ENCODE results near the gene VPS51. TPM values are rescaled to one million over a fixed set of nuclear protein-coding genes. Genes with fewer than 3 reads are reported as not detected.

VPS51 gene
- total RNA-seq, 1 donor from 2014 or later = 41.4 TPM

DNA sequence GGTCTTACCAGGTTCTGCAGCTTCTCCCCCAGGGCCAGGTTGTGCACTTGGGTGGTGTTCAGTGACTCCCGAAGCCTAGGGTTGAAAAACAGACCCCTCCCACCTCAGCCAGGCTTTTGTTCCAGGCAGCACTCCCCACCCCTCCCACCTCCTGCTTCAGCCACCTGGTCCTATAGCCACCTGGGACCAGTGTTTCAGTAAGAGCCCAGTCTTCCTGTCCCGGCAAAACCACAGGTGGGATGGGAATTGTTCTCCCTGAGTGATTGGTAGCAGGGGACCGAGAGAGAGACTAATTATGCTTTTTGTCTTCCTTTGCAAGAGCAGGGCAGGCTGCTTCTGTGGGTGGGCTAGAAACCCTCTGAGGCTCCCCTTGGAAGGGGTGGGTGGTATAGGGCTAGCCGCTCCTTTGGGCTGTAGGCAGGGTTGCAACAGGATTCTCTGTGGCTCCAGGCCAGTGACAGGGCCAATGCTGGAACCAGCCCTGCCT is 29.2 kb upstream of the VPS51 start:
- Histone ChIP-seq H2AFZ (ENCODE audit: low read depth, low read length) (no peak overlapping the region), H3K9me3 (ENCODE audit: insufficient read depth, low read depth, low read length) (no peaks in the 10 kb centered on the region), H3K36me3 (ENCODE audit: insufficient read depth, low read length) (no peaks in the 10 kb centered on the region), H3K9ac (ENCODE audit: low read length) (no peak overlapping the region), H3K79me2 (ENCODE audit: insufficient read depth, low read length) (no peaks in the 10 kb centered on the region), H3K27me3 (ENCODE audit: insufficient read depth, low read length) (no peaks in the 10 kb centered on the region), H3K4me1 (ENCODE audit: insufficient read depth, low read length) (no peaks in the 10 kb centered on the region), H4K20me1 (ENCODE audit: insufficient read depth, low read length) (no peaks in the 10 kb centered on the region), H3K4me3 (ENCODE audit: insufficient read depth, low read depth, low read length) (no peak overlapping the region), H3K4me2 (ENCODE audit: low read length) (no peak overlapping the region), H3K27ac (ENCODE audit: low read depth, low read length) (no peak overlapping the region)
- DNase-seq (ENCODE audit: low read depth) (no peak), FAIRE-seq (no peak)
- Mint-ChIP-seq H3K36me3 (ENCODE audit: low read depth, unreplicated experiment) (no peaks in the 10 kb centered on the region), H3K27ac (ENCODE audit: unreplicated experiment) (no peak overlapping the region), H3K4me1 (ENCODE audit: low read depth, unreplicated experiment) (no peaks in the 10 kb centered on the region), H3K4me3 (ENCODE audit: unreplicated experiment) (no peak overlapping the region), H3K27me3 (ENCODE audit: low read depth, unreplicated experiment) (peaks cover 14% of the 10 kb centered on the region), H3K9me3 (ENCODE audit: unreplicated experiment) (no peaks in the 10 kb centered on the region)
- TF ChIP-seq CTCF (IDR thresholded peaks at IDR 0.05; ENCODE audit: insufficient read depth, low read depth, low read length) = no peak
- no peak for TF ChIP-seq EZH2 (IDR thresholded peaks at IDR 0.05; ENCODE audit: insufficient read depth, low read length)

DNA sequence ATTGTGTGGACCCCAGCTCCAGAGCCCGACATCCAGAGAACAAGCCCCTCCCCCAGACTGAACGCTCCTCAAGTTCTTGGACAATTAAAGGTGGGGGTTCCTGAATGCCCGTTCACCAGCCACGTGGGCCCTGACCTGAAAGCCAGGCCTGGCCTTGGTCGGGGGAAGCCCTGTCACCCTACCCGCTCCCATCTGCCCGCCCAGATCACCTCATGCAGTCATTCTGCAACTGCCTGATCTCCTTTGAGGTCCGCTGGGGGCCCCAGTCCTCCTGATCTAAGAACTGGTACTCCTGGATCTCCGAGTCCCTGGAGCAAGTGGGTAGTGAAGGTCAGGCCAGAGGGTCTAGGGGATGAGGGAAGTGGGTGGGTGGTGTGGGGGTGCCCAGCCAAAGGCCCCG is 28.6 kb upstream of the VPS51 start:
- no peak for TF ChIP-seq EZH2 (IDR thresholded peaks at IDR 0.05; ENCODE audit: insufficient read depth, low read length)
- TF ChIP-seq CTCF (IDR thresholded peaks at IDR 0.05; ENCODE audit: insufficient read depth, low read depth, low read length) = no peak
- Histone ChIP-seq H3K4me2 (ENCODE audit: low read length) (no peak overlapping the region), H3K36me3 (ENCODE audit: insufficient read depth, low read length) (no peaks in the 10 kb centered on the region), H3K9me3 (ENCODE audit: insufficient read depth, low read depth, low read length) (no peaks in the 10 kb centered on the region), H3K27me3 (ENCODE audit: insufficient read depth, low read length) (no peaks in the 10 kb centered on the region), H2AFZ (ENCODE audit: low read depth, low read length) (no peak overlapping the region), H4K20me1 (ENCODE audit: insufficient read depth, low read length) (no peaks in the 10 kb centered on the region), H3K27ac (ENCODE audit: low read depth, low read length) (no peak overlapping the region), H3K79me2 (ENCODE audit: insufficient read depth, low read length) (no peaks in the 10 kb centered on the region), H3K4me1 (ENCODE audit: insufficient read depth, low read length) (no peaks in the 10 kb centered on the region), H3K4me3 (ENCODE audit: insufficient read depth, low read depth, low read length) (no peak overlapping the region), H3K9ac (ENCODE audit: low read length) (no peak overlapping the region)
- DNase-seq (ENCODE audit: low read depth) (no peak), FAIRE-seq (no peak)
- Mint-ChIP-seq H3K27me3 (ENCODE audit: low read depth, unreplicated experiment) (peaks cover 14% of the 10 kb centered on the region), H3K4me3 (ENCODE audit: unreplicated experiment) (no peak overlapping the region), H3K4me1 (ENCODE audit: low read depth, unreplicated experiment) (no peaks in the 10 kb centered on the region), H3K27ac (ENCODE audit: unreplicated experiment) (peak overlapping the region; percentile 18), H3K36me3 (ENCODE audit: low read depth, unreplicated experiment) (no peaks in the 10 kb centered on the region), H3K9me3 (ENCODE audit: unreplicated experiment) (no peaks in the 10 kb centered on the region)

GRCh38 chr11:65069217-65069616 is 26.8 kb upstream of the VPS51 start:
- FAIRE-seq = no peak
- DNase-seq (ENCODE audit: low read depth) = no peak
- no peak overlapping the region for H3K4me2 ChIP-seq (ENCODE audit: low read length)

More at GRCh38 chr11:65069217-65069616, 26.8 kb upstream of the VPS51 start:
- H3K36me3 ChIP-seq (ENCODE audit: insufficient read depth, low read length) = no peaks in the 10 kb centered on the region
- Mint-ChIP-seq H3K4me3 (ENCODE audit: unreplicated experiment) (no peak overlapping the region), H3K4me1 (ENCODE audit: low read depth, unreplicated experiment) (no peaks in the 10 kb centered on the region), H3K9me3 (ENCODE audit: unreplicated experiment) (no peaks in the 10 kb centered on the region), H3K27ac (ENCODE audit: unreplicated experiment) (no peak overlapping the region), H3K36me3 (ENCODE audit: low read depth, unreplicated experiment) (no peaks in the 10 kb centered on the region), H3K27me3 (ENCODE audit: low read depth, unreplicated experiment) (peaks cover 6% of the 10 kb centered on the region)
- no peak overlapping the region for H2AFZ ChIP-seq (ENCODE audit: low read depth, low read length)
- no peaks in the 10 kb centered on the region for H4K20me1 ChIP-seq (ENCODE audit: insufficient read depth, low read length)
- H3K9me3 ChIP-seq (ENCODE audit: insufficient read depth, low read depth, low read length) = no peaks in the 10 kb centered on the region
- H3K4me3 ChIP-seq (ENCODE audit: insufficient read depth, low read depth, low read length) = no peak overlapping the region
- no peaks in the 10 kb centered on the region for H3K4me1 ChIP-seq (ENCODE audit: insufficient read depth, low read length)
- H3K9ac ChIP-seq (ENCODE audit: low read length) = no peak overlapping the region
- no peaks in the 10 kb centered on the region for H3K79me2 ChIP-seq (ENCODE audit: insufficient read depth, low read length)
- no peak for TF ChIP-seq EZH2 (IDR thresholded peaks at IDR 0.05; ENCODE audit: insufficient read depth, low read length)
- TF ChIP-seq CTCF (IDR thresholded peaks at IDR 0.05; ENCODE audit: insufficient read depth, low read depth, low read length) = no peak
- H3K27ac ChIP-seq (ENCODE audit: low read depth, low read length) = no peak overlapping the region
- H3K27me3 ChIP-seq (ENCODE audit: insufficient read depth, low read length) = no peaks in the 10 kb centered on the region
